CD4-positive, alpha-beta T cell (primary cell): ENCODE data around the gene NRF1. TPM values are rescaled to one million over a fixed set of nuclear protein-coding genes. Genes with fewer than 3 reads are reported as not detected.

Experiments
- ATAC-seq: fragments of 200-7000 bp; cut with Tn5 transposase; one replicate; pipeline ENCODE4 v1.10.0; 2022; ENCODE audit warnings: mild to moderate bottlenecking; ENCODE audit not compliant: poor library complexity
- CTCF ChIA-PET: fragments of 350-600 bp; sonication (Branson Sonifier 250); formaldehyde crosslinking; loops from one replicate; lab custom pipeline; 2021; ENCODE audit warnings: antibody characterized with exemption, inconsistent platforms; lab: Charles Lee
- POLR2A ChIA-PET: fragments of 350-600 bp; sonication (Branson Sonifier 250); formaldehyde crosslinking; loops from one replicate; lab custom pipeline; 2021; ENCODE audit warnings: antibody characterized with exemption, inconsistent platforms; lab: Charles Lee
- DNase-seq, 14 experiments: peaks; one replicate each; pipeline ENCODE4 v3.0.0-alpha.2; 2013 to 2020; ENCODE audit warnings: mixed read lengths in 2 of 14
- H3K27ac ChIP-seq, 2 donors: one replicate each; pipeline versions ENCODE4 v1.5.1 to v1.7.0; 2013; ENCODE audit warnings: low read length in 2 of 2, low read depth in 1 of 2, mild to moderate bottlenecking in 1 of 2
- H3K27me3 ChIP-seq, 2 experiments: 1 replicate in 1 of 2; 2 replicates in 1 of 2; pipeline versions ENCODE4 v1.6.1 to v1.7.0; 2013; ENCODE audit warnings: low read length in 2 of 2, control low read depth in 1 of 2, mild to moderate bottlenecking in 1 of 2, moderate library complexity in 1 of 2; ENCODE audit not compliant: insufficient read depth in 2 of 2, control insufficient read depth in 1 of 2
- H3K36me3 ChIP-seq: one replicate; pipeline ENCODE4 v1.6.1; 2013; ENCODE audit warnings: low read length, control low read depth; ENCODE audit not compliant: insufficient read depth
- H3K4me1 ChIP-seq: one replicate; pipeline ENCODE4 v1.6.1; 2013; ENCODE audit warnings: low read length, control low read depth; ENCODE audit not compliant: insufficient read depth
- H3K4me3 ChIP-seq: one replicate; pipeline ENCODE4 v1.5.1; 2013; ENCODE audit warnings: mild to moderate bottlenecking, low read length, moderate library complexity
- H3K9me3 ChIP-seq, 2 experiments: 1 replicate in 1 of 2; 2 replicates in 1 of 2; pipeline versions ENCODE4 v1.6.1 to v1.7.0; 2013; ENCODE audit warnings: low read length in 2 of 2, mild to moderate bottlenecking in 2 of 2, control low read depth in 1 of 2, moderate library complexity in 1 of 2; ENCODE audit not compliant: control insufficient read depth in 1 of 2, insufficient read depth in 1 of 2
- H3K27ac Mint-ChIP-seq: one replicate; pipeline ENCODE4 v1.8.0; 2020; ENCODE audit warnings: mixed read lengths
- H3K27me3 Mint-ChIP-seq: one replicate; pipeline ENCODE4 v1.8.0; 2021; ENCODE audit warnings: mixed read lengths
- H3K36me3 Mint-ChIP-seq: one replicate; pipeline ENCODE4 v1.8.0; 2021; ENCODE audit warnings: low read depth, mixed read lengths
- H3K4me1 Mint-ChIP-seq: one replicate; pipeline ENCODE4 v1.8.0; 2021; ENCODE audit warnings: low read depth, mixed read lengths
- H3K4me3 Mint-ChIP-seq: one replicate; pipeline ENCODE4 v1.8.0; 2020; ENCODE audit warnings: mild to moderate bottlenecking, mixed read lengths
- H3K9me3 Mint-ChIP-seq: one replicate; pipeline ENCODE4 v1.8.0; 2020; ENCODE audit warnings: mixed read lengths
- intact Hi-C, 2 experiments: fragments of 100-400 bp; cut with DNase I in 1 of 2; cut with micrococcal nuclease in 1 of 2; formaldehyde crosslinking; loops; one replicate each; pipeline versions ENCODE4 v1.15.1 to v1.9.0; 2023 to 2025; cut with DNase I, micrococcal nuclease
- total RNA-seq, 174 experiments: library from RNA in 2 of 174; stranded (reverse) in 2 of 174; gene quantifications; one replicate each; pipeline ENCODE4 v1.2.3 and lab custom pipeline; 2021 to 2026
- TF ChIP-seq, protein P1 (sequence below): fragments of 200-600 bp; IDR thresholded peaks from one replicate; pipeline ENCODE4 v1.8.0; 2022; ENCODE audit warnings: antibody characterized with exemption, mild to moderate bottlenecking

Gene NRF1
- total RNA-seq, 2 experiments from 2014 or later = 35.4 to 36.1 TPM

DNA sequence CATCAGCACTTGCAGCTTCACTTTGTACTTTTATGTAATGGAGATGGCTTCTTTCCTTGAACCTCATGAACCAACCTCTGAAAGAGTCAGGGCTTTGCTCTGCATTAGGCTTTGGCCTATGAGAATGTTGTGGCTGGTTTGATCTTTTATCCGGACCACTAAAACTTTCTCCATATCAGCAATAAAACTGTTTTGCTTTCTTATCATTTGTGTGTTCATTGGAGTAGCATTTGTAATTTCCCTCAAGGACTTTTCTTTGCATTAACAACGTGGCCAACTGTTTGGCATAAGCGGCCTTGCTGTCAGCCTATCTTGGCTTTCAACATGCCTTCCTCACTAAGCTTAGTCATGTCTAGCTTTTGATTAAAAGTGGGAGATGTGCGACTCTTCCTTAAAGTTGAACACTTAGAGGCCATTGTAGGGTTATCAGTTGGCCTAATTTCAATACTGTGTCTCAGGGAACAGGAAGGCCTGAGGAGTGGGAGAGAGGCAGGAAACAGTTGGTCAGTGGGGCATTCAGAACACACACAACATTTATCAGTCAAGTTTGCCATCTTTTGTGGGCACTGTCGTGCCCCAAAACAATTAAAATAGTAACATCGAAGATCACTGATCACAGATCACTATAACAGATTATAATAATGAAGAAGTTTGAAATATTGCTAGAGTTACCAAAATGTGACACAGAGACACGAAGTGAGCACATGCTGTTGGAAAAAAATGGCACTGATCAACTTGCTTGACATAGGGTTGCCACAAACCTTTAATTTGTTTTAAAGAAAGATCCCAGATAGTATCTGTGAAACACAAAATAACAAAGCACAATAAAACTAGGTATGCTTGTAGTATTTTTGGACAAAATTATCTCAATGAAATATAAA is 64.7 kb downstream of the NRF1 start:
- DNase-seq = no peak
- peaks cover 70% of the 10 kb centered on the region for H3K36me3 Mint-ChIP-seq
- no peak overlapping the region for H3K27ac ChIP-seq
- no peaks in the 10 kb centered on the region for H3K9me3 Mint-ChIP-seq
- ChIA-PET CTCF (no interaction called here), POLR2A (no interaction called here)
- no peaks in the 10 kb centered on the region for H3K27me3 ChIP-seq
- H3K4me3 ChIP-seq = no peak overlapping the region
- peaks cover 57% of the 10 kb centered on the region for H3K36me3 ChIP-seq
- no peak overlapping the region for H3K27ac Mint-ChIP-seq
- H3K4me3 Mint-ChIP-seq = no peak overlapping the region
- H3K4me1 Mint-ChIP-seq = no peaks in the 10 kb centered on the region
- H3K9me3 ChIP-seq = no peaks in the 10 kb centered on the region
- intact Hi-C loops = no loop called here
- H3K27me3 Mint-ChIP-seq = no peaks in the 10 kb centered on the region
- no peaks in the 10 kb centered on the region for H3K4me1 ChIP-seq
- ATAC-seq = no peak
- TF ChIP-seq, protein P1, sequence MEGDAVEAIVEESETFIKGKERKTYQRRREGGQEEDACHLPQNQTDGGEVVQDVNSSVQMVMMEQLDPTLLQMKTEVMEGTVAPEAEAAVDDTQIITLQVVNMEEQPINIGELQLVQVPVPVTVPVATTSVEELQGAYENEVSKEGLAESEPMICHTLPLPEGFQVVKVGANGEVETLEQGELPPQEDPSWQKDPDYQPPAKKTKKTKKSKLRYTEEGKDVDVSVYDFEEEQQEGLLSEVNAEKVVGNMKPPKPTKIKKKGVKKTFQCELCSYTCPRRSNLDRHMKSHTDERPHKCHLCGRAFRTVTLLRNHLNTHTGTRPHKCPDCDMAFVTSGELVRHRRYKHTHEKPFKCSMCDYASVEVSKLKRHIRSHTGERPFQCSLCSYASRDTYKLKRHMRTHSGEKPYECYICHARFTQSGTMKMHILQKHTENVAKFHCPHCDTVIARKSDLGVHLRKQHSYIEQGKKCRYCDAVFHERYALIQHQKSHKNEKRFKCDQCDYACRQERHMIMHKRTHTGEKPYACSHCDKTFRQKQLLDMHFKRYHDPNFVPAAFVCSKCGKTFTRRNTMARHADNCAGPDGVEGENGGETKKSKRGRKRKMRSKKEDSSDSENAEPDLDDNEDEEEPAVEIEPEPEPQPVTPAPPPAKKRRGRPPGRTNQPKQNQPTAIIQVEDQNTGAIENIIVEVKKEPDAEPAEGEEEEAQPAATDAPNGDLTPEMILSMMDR = no peak

DNA sequence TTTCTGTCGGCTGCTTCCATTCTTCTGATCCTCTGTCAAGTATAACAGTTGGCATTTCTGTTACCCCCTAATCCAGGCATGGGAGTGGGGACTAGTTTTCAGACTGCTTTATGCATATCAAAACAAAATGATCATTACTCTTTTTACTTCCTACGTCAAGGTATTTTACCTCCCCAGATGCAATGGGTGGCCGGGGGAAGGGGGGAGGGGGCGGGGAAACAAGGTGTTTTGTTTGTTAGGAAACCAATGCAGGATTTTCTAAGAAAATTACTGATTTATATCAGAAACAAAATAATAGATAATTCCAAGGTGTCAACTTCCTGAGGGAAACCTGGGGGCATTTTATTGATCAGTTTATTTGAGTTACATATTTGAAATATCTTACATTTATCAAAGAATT is 66.3 kb downstream of the NRF1 start:
- intact Hi-C loops = no loop called here
- no peak for ATAC-seq
- no peak overlapping the region for H3K4me3 Mint-ChIP-seq
- TF ChIP-seq, protein P1 = no peak
- DNase-seq = no peak
- ChIA-PET POLR2A (no interaction called here), CTCF (no interaction called here)
- no peaks in the 10 kb centered on the region for H3K9me3 Mint-ChIP-seq
- H3K27me3 Mint-ChIP-seq = no peaks in the 10 kb centered on the region
- H3K36me3 Mint-ChIP-seq = peaks cover 83% of the 10 kb centered on the region
- Histone ChIP-seq H3K9me3 (no peaks in the 10 kb centered on the region), H3K36me3 (peaks cover 44% of the 10 kb centered on the region), H3K27ac (no peak overlapping the region), H3K27me3 (no peaks in the 10 kb centered on the region), H3K4me1 (no peaks in the 10 kb centered on the region), H3K4me3 (no peak overlapping the region)
- no peak overlapping the region for H3K27ac Mint-ChIP-seq
- H3K4me1 Mint-ChIP-seq = no peaks in the 10 kb centered on the region

DNA sequence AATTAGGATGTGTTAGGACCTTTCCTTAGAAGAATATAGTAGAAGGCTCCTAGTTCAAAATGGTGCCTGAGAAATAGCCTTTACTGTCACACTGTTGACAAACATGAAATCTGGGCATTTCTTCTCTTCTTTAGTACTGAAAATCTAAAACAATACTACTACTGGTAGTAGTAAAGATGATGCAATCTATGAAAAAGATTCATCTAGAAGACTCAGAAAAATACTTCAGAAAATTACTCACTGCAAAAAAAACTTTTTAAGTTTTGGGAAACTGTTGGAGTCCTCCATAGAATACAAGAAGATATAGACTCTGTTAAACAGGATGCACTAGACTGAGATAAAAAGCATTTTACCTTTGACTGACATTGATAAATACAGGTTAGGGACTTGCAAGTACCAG is 67.1 kb downstream of the NRF1 start:
- Mint-ChIP-seq H3K4me3 (no peak overlapping the region), H3K36me3 (peaks cover 88% of the 10 kb centered on the region), H3K27ac (no peak overlapping the region), H3K9me3 (no peaks in the 10 kb centered on the region), H3K27me3 (no peaks in the 10 kb centered on the region), H3K4me1 (no peaks in the 10 kb centered on the region)
- TF ChIP-seq, protein P1 = no peak
- Histone ChIP-seq H3K36me3 (peaks cover 39% of the 10 kb centered on the region), H3K27ac (no peak overlapping the region), H3K4me3 (no peak overlapping the region), H3K9me3 (no peaks in the 10 kb centered on the region), H3K4me1 (no peaks in the 10 kb centered on the region), H3K27me3 (no peaks in the 10 kb centered on the region)
- no peak for ATAC-seq
- CTCF ChIA-PET = no interaction called here
- DNase-seq = no peak
- POLR2A ChIA-PET = no interaction called here
- intact Hi-C loops = no loop called here
